Measurements from ENCODE around the gene LANCL2. TPM values are rescaled to one million over a fixed set of nuclear protein-coding genes. Genes with fewer than 3 reads are reported as not detected.

Gene LANCL2
- total and polyA plus RNA-seq, 7 donors, result 5.9 to 9.6 (median 8.3) TPM

- no peak for DNase-seq
- 90 to 96% methylated on average over 4 of the region's 4 CpGs for WGBS, 2 donors
Measured at GRCh38 chr7:55375237-55375636, 10.1 kb downstream of the LANCL2 start.

GRCh38 chr7:55377162-55377817 is 12.2 kb downstream of the LANCL2 start:
- Histone ChIP-seq H3K9me3 (no peaks in the 10 kb centered on the region), H3K27ac (no peak overlapping the region), H3K27me3 (no peaks in the 10 kb centered on the region), H3K36me3 (no peaks in the 10 kb centered on the region), H3K4me1 (no peaks in the 10 kb centered on the region), H3K4me3 (no peak overlapping the region)
- intact Hi-C loops (cut with DNase I), result no loop called here
- TF ChIP-seq POLR2AphosphoS5 (IDR thresholded peaks at IDR 0.05) (no peak), EP300 (IDR thresholded peaks at IDR 0.05) (no peak), CTCF (IDR thresholded peaks at IDR 0.05) (no peak), POLR2A (IDR thresholded peaks at IDR 0.05) (no peak)
- no peak for DNase-seq
- WGBS, 2 donors, result 78 to 86% methylated on average over 4 of the region's 4 CpGs

More at GRCh38 chr7:55375237-55375636, 10.1 kb downstream of the LANCL2 start:
- no peaks in the 10 kb centered on the region for H3K4me1 ChIP-seq
- H3K4me3 ChIP-seq, result no peak overlapping the region
- H3K27me3 ChIP-seq, result no peaks in the 10 kb centered on the region
- TF ChIP-seq POLR2A (IDR thresholded peaks at IDR 0.05) (no peak), CTCF (IDR thresholded peaks at IDR 0.05) (no peak), EP300 (IDR thresholded peaks at IDR 0.05) (no peak), POLR2AphosphoS5 (IDR thresholded peaks at IDR 0.05) (no peak)
- no peaks in the 10 kb centered on the region for H3K9me3 ChIP-seq
- no peak overlapping the region for H3K27ac ChIP-seq
- intact Hi-C loops (cut with DNase I), result no loop called here
- no peaks in the 10 kb centered on the region for H3K36me3 ChIP-seq

- intact Hi-C loops (cut with DNase I), result no loop called here
- Histone ChIP-seq H3K36me3 (no peaks in the 10 kb centered on the region), H3K27ac (no peak overlapping the region), H3K4me3 (no peak overlapping the region), H3K9me3 (no peaks in the 10 kb centered on the region), H3K27me3 (no peaks in the 10 kb centered on the region), H3K4me1 (no peaks in the 10 kb centered on the region)
- DNase-seq, result no peak
- 92 to 93% methylated on average over 3 of the region's 3 CpGs for WGBS, 2 donors
- no peak for TF ChIP-seq POLR2AphosphoS5 (IDR thresholded peaks at IDR 0.05)
- TF ChIP-seq POLR2A (IDR thresholded peaks at IDR 0.05), result no peak
- TF ChIP-seq CTCF (IDR thresholded peaks at IDR 0.05), result no peak
- no peak for TF ChIP-seq EP300 (IDR thresholded peaks at IDR 0.05)
Measured at GRCh38 chr7:55379285-55379684, 14.1 kb downstream of the LANCL2 start.

GRCh38 chr7:55381189-55381588 is 16.1 kb downstream of the LANCL2 start:
- H3K36me3 ChIP-seq, result no peaks in the 10 kb centered on the region
- WGBS, 2 donors, result 86 to 89% methylated on average over 6 of the region's 6 CpGs
- intact Hi-C loops (cut with DNase I), result no loop called here
- no peak overlapping the region for H3K27ac ChIP-seq
- no peaks in the 10 kb centered on the region for H3K4me1 ChIP-seq
- DNase-seq, result no peak
- no peak for TF ChIP-seq CTCF (IDR thresholded peaks at IDR 0.05)
- no peak for TF ChIP-seq EP300 (IDR thresholded peaks at IDR 0.05)
- no peak for TF ChIP-seq POLR2A (IDR thresholded peaks at IDR 0.05)
- no peak for TF ChIP-seq POLR2AphosphoS5 (IDR thresholded peaks at IDR 0.05)
- H3K4me3 ChIP-seq, result no peak overlapping the region
- H3K27me3 ChIP-seq, result no peaks in the 10 kb centered on the region
- H3K9me3 ChIP-seq, result peaks cover 0 to 6% (median 0%) of the 10 kb centered on the region in 4 donors

GRCh38 chr7:55381696-55382095 is 16.6 kb downstream of the LANCL2 start:
- H3K4me1 ChIP-seq, result no peaks in the 10 kb centered on the region
- no peaks in the 10 kb centered on the region for H3K27me3 ChIP-seq
- no peak overlapping the region for H3K4me3 ChIP-seq
- intact Hi-C loops (cut with DNase I), result no loop called here
- no peak for DNase-seq
- peaks cover 0 to 10% (median 0%) of the 10 kb centered on the region in 4 donors for H3K9me3 ChIP-seq
- H3K36me3 ChIP-seq, result no peaks in the 10 kb centered on the region
- WGBS, 2 donors, result 92 to 97% methylated on average over 5 of the region's 5 CpGs
- no peak overlapping the region for H3K27ac ChIP-seq
- TF ChIP-seq POLR2A (IDR thresholded peaks at IDR 0.05) (no peak), POLR2AphosphoS5 (IDR thresholded peaks at IDR 0.05) (no peak), EP300 (IDR thresholded peaks at IDR 0.05) (no peak), CTCF (IDR thresholded peaks at IDR 0.05) (no peak)
